BLaER1 treated with 17β-estradiol and CSF1 and Interleukin-3, amounts not matched to agents 10 nM and 100 nM (cell line): Measurements from ENCODE around the gene LRRC8A.

ENCODE experiments used
- H3K27ac ChIP-seq, 11 experiments: shearing (Covaris generic); formaldehyde crosslinking; 2 replicates each; pipeline ENCODE4 v1.8.1; 2022
- H3K27me3 ChIP-seq, 11 experiments: shearing (Covaris generic); formaldehyde crosslinking; 2 replicates each; pipeline ENCODE4 v1.8.1; 2022
- H3K36me3 ChIP-seq, 11 experiments: shearing (Covaris generic); formaldehyde crosslinking; 2 replicates each; pipeline ENCODE4 v1.8.1; 2022
- H3K4me1 ChIP-seq, 10 experiments: shearing (Covaris generic); formaldehyde crosslinking; 2 replicates each; pipeline ENCODE4 v1.8.1; 2022
- H3K4me2 ChIP-seq, 11 experiments: shearing (Covaris generic); formaldehyde crosslinking; 2 replicates each; pipeline ENCODE4 v1.8.1; 2022
- H3K4me3 ChIP-seq, 10 experiments: shearing (Covaris generic); formaldehyde crosslinking; 2 replicates each; pipeline ENCODE4 v1.8.1; 2022
- H3K9ac ChIP-seq, 11 experiments: shearing (Covaris generic); formaldehyde crosslinking; 2 replicates each; pipeline ENCODE4 v1.8.1; 2022
- H3K9me3 ChIP-seq, 11 experiments: shearing (Covaris generic); formaldehyde crosslinking; replicated peaks in 1 of 11; 2 replicates each; pipeline ENCODE4 v1.8.1; 2022
- H4K20me1 ChIP-seq, 11 experiments: shearing (Covaris generic); formaldehyde crosslinking; 2 replicates each; pipeline ENCODE4 v1.8.1; 2022
- Cebpa-rat ChIP-seq, 11 experiments: shearing (Covaris generic); IDR thresholded peaks; 2 replicates each; pipeline ENCODE4 v1.8.1; 2022

Gene LRRC8A

GRCh38 chr9:128911529-128912035 is 29.6 kb downstream of the LRRC8A start:
- Histone ChIP-seq H3K27me3 (no peaks in the 10 kb centered on the region), H3K9me3 (no peaks in the 10 kb centered on the region), H4K20me1 (peaks cover 27 to 98% (median 69%) of the 10 kb centered on the region in 11 experiments; a peak in 21 of 22 replicates), H3K27ac (peak overlapping the region in 7 of 11 experiments; percentile 3 to 58 (median 48); a peak in 14 of 22 replicates), H3K36me3 (peaks cover 47 to 98% (median 89%) of the 10 kb centered on the region in 11 experiments), H3K4me1 (peaks cover 19 to 52% (median 33%) of the 10 kb centered on the region in 10 experiments), H3K4me3 (peak overlapping the region in 1 of 10 experiments; percentile 15; a peak in 1 of 20 replicates), H3K4me2 (peak overlapping the region; percentile 17 to 85 (median 72); a peak in 20 of 22 replicates), H3K9ac (peak overlapping the region in 10 of 11 experiments; percentile 23 to 60 (median 36); a peak in 15 of 22 replicates)
- no peak for TF ChIP-seq Cebpa-rat (IDR thresholded peaks at IDR 0.05)

GRCh38 chr9:128912270-128912853 is 30.4 kb downstream of the LRRC8A start:
- no peak overlapping the region; a peak in 1 of 22 replicates for H3K9ac ChIP-seq
- peak overlapping the region in 6 of 11 experiments; percentile 62 to 85 (median 78); a peak in 12 of 22 replicates for H3K4me2 ChIP-seq
- peaks cover 47 to 98% (median 89%) of the 10 kb centered on the region in 11 experiments for H3K36me3 ChIP-seq
- TF ChIP-seq Cebpa-rat (IDR thresholded peaks at IDR 0.05) = no peak
- H3K4me1 ChIP-seq = peaks cover 21 to 52% (median 36%) of the 10 kb centered on the region in 10 experiments
- H4K20me1 ChIP-seq = peaks cover 27 to 93% (median 68%) of the 10 kb centered on the region in 11 experiments; a peak in 21 of 22 replicates
- peak overlapping the region in 6 of 11 experiments; percentile 1 to 58 (median 33); a peak in 8 of 22 replicates for H3K27ac ChIP-seq
- H3K27me3 ChIP-seq = no peaks in the 10 kb centered on the region
- no peak overlapping the region for H3K4me3 ChIP-seq
- H3K9me3 ChIP-seq = no peaks in the 10 kb centered on the region

GRCh38 chr9:128913048-128913900 is 31.3 kb downstream of the LRRC8A start:
- Histone ChIP-seq H3K27me3 (no peaks in the 10 kb centered on the region), H3K4me2 (peak overlapping the region in 4 of 11 experiments; percentile 12 to 85 (median 78); a peak in 6 of 22 replicates), H4K20me1 (peaks cover 27 to 86% (median 64%) of the 10 kb centered on the region in 11 experiments; a peak in 21 of 22 replicates), H3K36me3 (peaks cover 47 to 98% (median 89%) of the 10 kb centered on the region in 11 experiments), H3K9me3 (no peaks in the 10 kb centered on the region), H3K9ac (peak overlapping the region in 6 of 11 experiments; percentile 1 to 29 (median 15); a peak in 3 of 22 replicates), H3K4me1 (peaks cover 30 to 52% (median 41%) of the 10 kb centered on the region in 10 experiments), H3K27ac (peak overlapping the region in 5 of 11 experiments; percentile 1 to 32 (median 19); a peak in 6 of 22 replicates), H3K4me3 (no peak overlapping the region)
- no peak for TF ChIP-seq Cebpa-rat (IDR thresholded peaks at IDR 0.05)

GRCh38 chr9:128913995-128914772 is 32.3 kb downstream of the LRRC8A start:
- no peaks in the 10 kb centered on the region for H3K27me3 ChIP-seq
- peaks cover 39 to 58% (median 45%) of the 10 kb centered on the region in 10 experiments for H3K4me1 ChIP-seq
- TF ChIP-seq Cebpa-rat (IDR thresholded peaks at IDR 0.05) = no peak
- peak overlapping the region in 3 of 11 experiments; percentile 7 to 81 (median 74); a peak in 4 of 22 replicates for H3K4me2 ChIP-seq
- peak overlapping the region in 1 of 11 experiments; percentile 21; a peak in 1 of 22 replicates for H3K9ac ChIP-seq
- peaks cover 38 to 97% (median 80%) of the 10 kb centered on the region in 11 experiments for H3K36me3 ChIP-seq
- H3K27ac ChIP-seq = peak overlapping the region in 1 of 11 experiments; percentile 22; a peak in 1 of 22 replicates
- no peaks in the 10 kb centered on the region for H3K9me3 ChIP-seq
- H3K4me3 ChIP-seq = no peak overlapping the region
- peaks cover 27 to 77% (median 57%) of the 10 kb centered on the region in 11 experiments; a peak in 21 of 22 replicates for H4K20me1 ChIP-seq

GRCh38 chr9:128916204-128916603 is 34.3 kb downstream of the LRRC8A start:
- H3K4me1 ChIP-seq = peaks cover 43 to 59% (median 51%) of the 10 kb centered on the region in 10 experiments
- no peaks in the 10 kb centered on the region for H3K27me3 ChIP-seq
- peak overlapping the region in 4 of 11 experiments; percentile 8 to 41 (median 28); a peak in 1 of 22 replicates for H3K9ac ChIP-seq
- H4K20me1 ChIP-seq = peaks cover 15 to 57% (median 36%) of the 10 kb centered on the region in 11 experiments; a peak in 20 of 22 replicates
- TF ChIP-seq Cebpa-rat (IDR thresholded peaks at IDR 0.05) = no peak
- no peak overlapping the region for H3K4me2 ChIP-seq
- H3K27ac ChIP-seq = peak overlapping the region in 3 of 11 experiments; percentile 37 to 52 (median 42); a peak in 4 of 22 replicates
- no peaks in the 10 kb centered on the region for H3K9me3 ChIP-seq
- H3K36me3 ChIP-seq = peaks cover 27 to 77% (median 60%) of the 10 kb centered on the region in 11 experiments
- H3K4me3 ChIP-seq = no peak overlapping the region

- TF ChIP-seq Cebpa-rat (IDR thresholded peaks at IDR 0.05) = no peak
- peaks cover 27 to 73% (median 55%) of the 10 kb centered on the region in 11 experiments for H3K36me3 ChIP-seq
- peak overlapping the region in 1 of 11 experiments; percentile 85; a peak in 2 of 22 replicates for H3K4me2 ChIP-seq
- peak overlapping the region in 3 of 11 experiments; percentile 37 to 52 (median 42); a peak in 4 of 22 replicates for H3K27ac ChIP-seq
- H4K20me1 ChIP-seq = peaks cover 10 to 51% (median 31%) of the 10 kb centered on the region in 11 experiments; a peak in 19 of 22 replicates
- peak overlapping the region in 4 of 11 experiments; percentile 4 to 41 (median 30); a peak in 3 of 22 replicates for H3K9ac ChIP-seq
- H3K4me1 ChIP-seq = peaks cover 43 to 59% (median 51%) of the 10 kb centered on the region in 10 experiments
- H3K4me3 ChIP-seq = no peak overlapping the region
- no peaks in the 10 kb centered on the region for H3K9me3 ChIP-seq
- no peaks in the 10 kb centered on the region; a peak in 2 of 22 replicates for H3K27me3 ChIP-seq
These were observed 34.8 kb downstream of the LRRC8A start for GRCh38 chr9:128916745-128917144.

- peaks cover 5 to 46% (median 26%) of the 10 kb centered on the region in 11 experiments; a peak in 16 of 22 replicates for H4K20me1 ChIP-seq
- peak overlapping the region in 4 of 11 experiments; percentile 70 to 85 (median 80); a peak in 6 of 22 replicates for H3K4me2 ChIP-seq
- H3K4me3 ChIP-seq = no peak overlapping the region
- H3K27ac ChIP-seq = peak overlapping the region in 2 of 11 experiments; percentile 36 to 42; a peak in 1 of 22 replicates
- H3K27me3 ChIP-seq = no peaks in the 10 kb centered on the region; a peak in 2 of 22 replicates
- peaks cover 27 to 68% (median 51%) of the 10 kb centered on the region in 11 experiments for H3K36me3 ChIP-seq
- no peaks in the 10 kb centered on the region for H3K9me3 ChIP-seq
- H3K4me1 ChIP-seq = peaks cover 43 to 58% (median 52%) of the 10 kb centered on the region in 10 experiments
- peak overlapping the region in 3 of 11 experiments; percentile 4 to 36 (median 18); a peak in 4 of 22 replicates for H3K9ac ChIP-seq
- no peak for TF ChIP-seq Cebpa-rat (IDR thresholded peaks at IDR 0.05)
These were observed 35.4 kb downstream of the LRRC8A start for GRCh38 chr9:128917151-128917849.
